PFSK-1 (cell line): ENCODE data around the gene TAC3.

Experiments used
- FOXP2 ChIP-seq: optimal IDR thresholded peaks from 2 replicates; pipeline ENCODE3; 2011; ENCODE audit warnings: borderline replicate concordance, control low read depth, inconsistent platforms; ENCODE audit not compliant: insufficient read depth; ENCODE audit errors: extremely low read length, extremely low read depth
- POLR2AphosphoS5 ChIP-seq: IDR thresholded peaks from 2 replicates; pipeline ENCODE4 v1.6.1; 2012; ENCODE audit warnings: low read depth, mild to moderate bottlenecking, control low read depth, low read length, moderate library complexity
- SIN3A ChIP-seq: IDR thresholded peaks from 2 replicates; pipeline ENCODE4 v1.6.1; 2012; ENCODE audit warnings: mild to moderate bottlenecking, low read length, moderate library complexity, borderline replicate concordance; ENCODE audit not compliant: insufficient read depth
- TAF1 ChIP-seq: IDR thresholded peaks from 2 replicates; pipeline ENCODE4 v1.6.1; 2012; ENCODE audit warnings: low read length, control low read depth, borderline replicate concordance; ENCODE audit not compliant: insufficient read depth
- TF ChIP-seq, protein P1 (sequence below), 2 experiments: IDR thresholded peaks; 2 replicates each; pipeline versions ENCODE4 v1.6.1 to v1.8.0; 2011 to 2012; ENCODE audit warnings: low read depth in 2 of 2, low read length in 2 of 2, control low read depth in 1 of 2, inconsistent platforms in 1 of 2, mild to moderate bottlenecking in 1 of 2, moderate library complexity in 1 of 2; ENCODE audit not compliant: insufficient read depth in 1 of 2

Gene TAC3

DNA sequence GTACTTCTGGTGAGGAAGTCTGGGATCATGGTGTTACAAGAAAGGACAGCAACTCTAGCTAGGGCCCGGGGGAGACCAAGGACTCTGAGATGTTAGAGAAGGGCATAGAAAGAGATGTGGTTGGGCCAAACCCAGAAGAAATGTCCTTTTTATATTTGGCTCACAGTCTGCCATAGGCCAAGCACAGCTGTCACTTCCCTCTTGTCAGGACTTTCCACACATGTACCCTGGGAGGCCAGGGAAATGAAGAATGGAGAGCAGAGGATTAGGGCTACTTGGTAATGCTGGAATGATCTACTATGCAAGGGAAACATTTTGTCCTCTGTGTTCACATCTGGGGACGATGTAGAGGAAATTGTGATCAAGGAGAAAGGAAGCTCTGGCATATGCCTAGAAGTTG lies 24.4 kb upstream of the TAC3 start:
- TF ChIP-seq POLR2AphosphoS5: no peak
- no peak for TF ChIP-seq TAF1
- no peak for TF ChIP-seq FOXP2
- TF ChIP-seq, protein P1, sequence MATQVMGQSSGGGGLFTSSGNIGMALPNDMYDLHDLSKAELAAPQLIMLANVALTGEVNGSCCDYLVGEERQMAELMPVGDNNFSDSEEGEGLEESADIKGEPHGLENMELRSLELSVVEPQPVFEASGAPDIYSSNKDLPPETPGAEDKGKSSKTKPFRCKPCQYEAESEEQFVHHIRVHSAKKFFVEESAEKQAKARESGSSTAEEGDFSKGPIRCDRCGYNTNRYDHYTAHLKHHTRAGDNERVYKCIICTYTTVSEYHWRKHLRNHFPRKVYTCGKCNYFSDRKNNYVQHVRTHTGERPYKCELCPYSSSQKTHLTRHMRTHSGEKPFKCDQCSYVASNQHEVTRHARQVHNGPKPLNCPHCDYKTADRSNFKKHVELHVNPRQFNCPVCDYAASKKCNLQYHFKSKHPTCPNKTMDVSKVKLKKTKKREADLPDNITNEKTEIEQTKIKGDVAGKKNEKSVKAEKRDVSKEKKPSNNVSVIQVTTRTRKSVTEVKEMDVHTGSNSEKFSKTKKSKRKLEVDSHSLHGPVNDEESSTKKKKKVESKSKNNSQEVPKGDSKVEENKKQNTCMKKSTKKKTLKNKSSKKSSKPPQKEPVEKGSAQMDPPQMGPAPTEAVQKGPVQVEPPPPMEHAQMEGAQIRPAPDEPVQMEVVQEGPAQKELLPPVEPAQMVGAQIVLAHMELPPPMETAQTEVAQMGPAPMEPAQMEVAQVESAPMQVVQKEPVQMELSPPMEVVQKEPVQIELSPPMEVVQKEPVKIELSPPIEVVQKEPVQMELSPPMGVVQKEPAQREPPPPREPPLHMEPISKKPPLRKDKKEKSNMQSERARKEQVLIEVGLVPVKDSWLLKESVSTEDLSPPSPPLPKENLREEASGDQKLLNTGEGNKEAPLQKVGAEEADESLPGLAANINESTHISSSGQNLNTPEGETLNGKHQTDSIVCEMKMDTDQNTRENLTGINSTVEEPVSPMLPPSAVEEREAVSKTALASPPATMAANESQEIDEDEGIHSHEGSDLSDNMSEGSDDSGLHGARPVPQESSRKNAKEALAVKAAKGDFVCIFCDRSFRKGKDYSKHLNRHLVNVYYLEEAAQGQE (IDR thresholded peaks at IDR 0.05; ENCODE audit: insufficient read depth in 1 of 2, low read depth in 2 of 2, low read length in 2 of 2): no peak
- TF ChIP-seq SIN3A: no peak

DNA sequence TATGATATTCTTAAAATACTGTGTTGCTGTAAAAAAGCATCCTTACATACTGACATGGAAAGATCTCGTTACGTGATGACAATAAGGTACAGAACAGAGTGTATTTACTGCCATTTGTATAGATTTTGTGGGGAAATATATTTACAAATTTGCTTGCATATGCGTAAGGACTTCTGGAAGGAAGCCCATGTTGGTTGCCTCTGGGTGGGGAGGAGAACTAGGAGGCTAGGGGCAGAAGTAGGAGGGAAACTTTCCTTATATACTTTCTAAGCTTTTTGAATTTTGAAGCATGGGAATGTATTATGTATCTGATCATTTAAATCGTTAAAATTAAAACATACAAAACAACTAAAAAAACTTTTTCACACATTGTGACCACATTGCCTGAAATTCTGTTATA lies 23.9 kb upstream of the TAC3 start:
- TF ChIP-seq, protein P1 (IDR thresholded peaks at IDR 0.05; ENCODE audit: insufficient read depth in 1 of 2, low read depth in 2 of 2, low read length in 2 of 2): no peak
- TF ChIP-seq FOXP2 (no peak), TAF1 (no peak), POLR2AphosphoS5 (no peak), SIN3A (no peak)

DNA sequence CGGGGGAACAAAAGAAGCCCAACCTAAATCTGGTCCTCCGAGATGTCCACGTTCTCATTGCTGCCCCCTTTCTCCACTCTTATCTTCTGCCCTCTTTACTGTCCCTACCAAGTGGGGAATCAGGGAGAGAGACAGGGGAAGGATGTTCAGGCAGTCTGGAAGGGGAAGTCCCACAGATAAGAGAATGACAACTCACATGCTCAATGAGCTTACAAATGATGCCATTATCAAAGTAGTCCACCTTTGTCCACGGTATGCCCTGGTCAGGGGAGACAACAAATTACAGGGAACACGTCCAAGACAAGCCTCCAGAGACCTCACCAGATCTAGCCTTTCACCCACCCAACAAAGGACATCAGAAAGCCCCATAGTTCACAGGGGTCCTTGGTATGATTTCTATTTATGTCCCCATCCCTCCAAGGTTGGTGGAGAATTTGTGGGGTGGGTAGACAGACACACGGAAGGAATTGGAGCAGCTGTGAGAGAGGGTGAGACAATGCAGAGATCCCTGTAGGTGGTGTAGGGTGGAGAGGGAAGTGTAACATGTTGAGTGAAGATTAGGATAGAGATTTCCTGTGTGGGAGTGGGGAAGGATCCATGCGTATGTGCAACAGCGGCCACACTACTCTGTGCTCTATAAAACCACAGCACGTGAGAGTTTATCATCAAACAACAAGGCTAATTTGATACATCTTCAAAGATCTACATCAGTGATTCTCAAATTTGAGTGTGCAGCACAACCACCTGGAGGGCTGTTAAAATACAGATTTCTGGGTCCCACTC lies 22.9 kb upstream of the TAC3 start:
- TF ChIP-seq POLR2AphosphoS5: no peak
- TF ChIP-seq, protein P1 (IDR thresholded peaks at IDR 0.05; ENCODE audit: insufficient read depth in 1 of 2, low read depth in 2 of 2, low read length in 2 of 2): no peak
- no peak for TF ChIP-seq TAF1

DNA sequence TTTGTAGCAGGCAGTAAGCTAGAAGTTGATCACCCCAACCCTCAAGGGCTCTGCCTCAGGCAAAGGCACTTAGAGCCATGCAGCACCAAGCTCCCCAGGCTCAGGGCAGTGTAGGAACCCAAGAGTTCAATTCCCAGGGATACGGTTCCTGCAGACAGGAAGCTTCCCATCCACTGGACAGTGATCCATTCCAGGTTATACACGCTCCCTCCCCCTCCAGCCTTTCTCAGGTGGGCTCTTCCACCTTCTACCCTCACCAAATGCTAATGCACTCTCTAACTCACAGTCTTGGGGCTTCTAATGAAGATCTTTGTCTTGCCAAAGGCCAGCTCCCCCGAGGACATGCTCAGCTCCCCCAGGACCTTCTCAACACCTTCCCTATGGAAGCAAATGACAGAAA lies 20.9 kb upstream of the TAC3 start:
- TF ChIP-seq POLR2AphosphoS5 (no peak), FOXP2 (no peak), TAF1 (no peak), SIN3A (no peak)
- TF ChIP-seq, protein P1 (IDR thresholded peaks at IDR 0.05; ENCODE audit: insufficient read depth in 1 of 2, low read depth in 2 of 2, low read length in 2 of 2): no peak

DNA sequence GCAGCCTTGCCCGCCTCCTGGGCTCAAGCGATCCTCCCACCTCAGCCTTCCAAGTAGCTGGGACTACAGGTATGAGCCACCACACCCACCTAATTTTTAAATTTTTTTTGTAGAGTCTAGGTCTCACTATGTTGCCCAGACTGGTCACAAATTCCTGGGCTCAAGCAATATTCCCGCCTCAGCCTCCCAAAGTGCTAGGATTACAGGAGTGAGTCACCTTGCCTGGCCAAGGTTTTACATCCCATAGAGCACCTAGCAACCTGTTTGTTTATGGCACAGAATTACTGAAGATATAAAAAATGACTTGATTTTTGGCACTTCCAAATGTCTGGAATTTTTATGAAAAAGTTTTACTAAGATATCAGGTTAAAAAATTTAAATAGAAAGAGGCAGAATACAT lies 17.1 kb upstream of the TAC3 start:
- no peak for TF ChIP-seq SIN3A
